ENCODE results near the gene MPZL3.

Gene MPZL3

DNA sequence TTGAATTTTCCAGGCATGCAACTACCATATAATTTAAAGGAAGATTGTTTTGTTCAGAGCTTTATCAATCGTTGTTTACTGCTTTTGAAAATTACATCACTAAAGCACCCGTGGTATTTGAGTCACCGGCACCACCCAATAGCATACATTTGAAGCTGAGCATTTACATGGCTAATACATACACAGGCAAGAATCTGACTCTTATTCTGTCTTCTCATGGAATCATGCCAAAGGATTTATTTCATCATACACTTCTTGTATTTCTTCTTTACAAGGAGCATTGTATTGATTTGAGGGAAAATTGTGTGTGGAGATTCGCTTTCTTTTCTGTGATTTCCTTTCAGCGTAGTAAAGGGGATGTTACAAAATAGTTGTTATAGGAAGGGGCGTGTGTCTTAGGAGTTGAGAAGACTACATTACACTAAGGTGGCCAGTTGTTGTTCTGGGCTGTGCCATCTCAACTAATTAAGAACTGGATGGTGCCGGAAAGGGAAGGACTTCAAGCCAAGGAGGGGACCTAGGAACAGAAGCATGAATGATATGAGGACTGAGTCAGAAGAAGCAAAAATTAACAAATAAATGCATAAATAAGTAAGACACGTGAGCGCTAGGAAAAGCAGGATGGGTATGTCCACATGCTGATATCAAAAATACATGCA is 39.4 kb upstream of the MPZL3 start:
- Histone ChIP-seq H3K36me3 (replicated peaks) (no peaks in the 10 kb centered on the region), H3K27me3 (replicated peaks) (no peaks in the 10 kb centered on the region), H3K4me3 (ENCODE audit: low read depth, low read length) (no peak overlapping the region), H3K27ac (no peak overlapping the region)
- in situ Hi-C loops (cut with HindIII; ENCODE audit: low pct_ligation_motif_present, low sequenced_read_pairs) = no loop called here
- no peak for DNase-seq
- TF ChIP-seq, protein P1, sequence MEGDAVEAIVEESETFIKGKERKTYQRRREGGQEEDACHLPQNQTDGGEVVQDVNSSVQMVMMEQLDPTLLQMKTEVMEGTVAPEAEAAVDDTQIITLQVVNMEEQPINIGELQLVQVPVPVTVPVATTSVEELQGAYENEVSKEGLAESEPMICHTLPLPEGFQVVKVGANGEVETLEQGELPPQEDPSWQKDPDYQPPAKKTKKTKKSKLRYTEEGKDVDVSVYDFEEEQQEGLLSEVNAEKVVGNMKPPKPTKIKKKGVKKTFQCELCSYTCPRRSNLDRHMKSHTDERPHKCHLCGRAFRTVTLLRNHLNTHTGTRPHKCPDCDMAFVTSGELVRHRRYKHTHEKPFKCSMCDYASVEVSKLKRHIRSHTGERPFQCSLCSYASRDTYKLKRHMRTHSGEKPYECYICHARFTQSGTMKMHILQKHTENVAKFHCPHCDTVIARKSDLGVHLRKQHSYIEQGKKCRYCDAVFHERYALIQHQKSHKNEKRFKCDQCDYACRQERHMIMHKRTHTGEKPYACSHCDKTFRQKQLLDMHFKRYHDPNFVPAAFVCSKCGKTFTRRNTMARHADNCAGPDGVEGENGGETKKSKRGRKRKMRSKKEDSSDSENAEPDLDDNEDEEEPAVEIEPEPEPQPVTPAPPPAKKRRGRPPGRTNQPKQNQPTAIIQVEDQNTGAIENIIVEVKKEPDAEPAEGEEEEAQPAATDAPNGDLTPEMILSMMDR (IDR thresholded peaks at IDR 0.05; ENCODE audit: low read depth, low read length, missing control alignments) = no peak

DNA sequence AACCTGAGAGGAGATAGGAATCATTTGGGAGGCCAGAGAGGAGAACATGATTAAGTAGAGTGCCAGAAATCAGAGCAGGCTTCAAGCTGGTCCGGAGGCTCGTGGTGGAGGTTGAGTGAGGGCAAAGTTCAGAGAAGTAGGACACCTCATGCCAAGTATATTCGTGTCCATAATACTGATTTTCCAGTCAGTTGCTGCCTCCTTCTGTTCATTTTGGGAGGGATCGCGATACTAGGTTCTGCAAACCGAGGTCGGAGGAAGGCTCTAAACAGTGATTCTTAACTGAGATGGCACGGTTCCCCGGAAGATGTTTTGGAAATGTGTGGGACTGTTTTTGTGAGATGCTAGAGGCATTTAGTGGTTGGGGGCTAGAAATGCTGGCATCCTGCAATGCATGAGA is 38.8 kb upstream of the MPZL3 start:
- Histone ChIP-seq H3K27ac (no peak overlapping the region), H3K4me3 (ENCODE audit: low read depth, low read length) (no peak overlapping the region), H3K27me3 (replicated peaks) (no peaks in the 10 kb centered on the region), H3K36me3 (replicated peaks) (no peaks in the 10 kb centered on the region)
- in situ Hi-C loops (cut with HindIII; ENCODE audit: low pct_ligation_motif_present, low sequenced_read_pairs) = no loop called here
- TF ChIP-seq, protein P1 (IDR thresholded peaks at IDR 0.05; ENCODE audit: low read depth, low read length, missing control alignments) = no peak
- no peak for DNase-seq

DNA sequence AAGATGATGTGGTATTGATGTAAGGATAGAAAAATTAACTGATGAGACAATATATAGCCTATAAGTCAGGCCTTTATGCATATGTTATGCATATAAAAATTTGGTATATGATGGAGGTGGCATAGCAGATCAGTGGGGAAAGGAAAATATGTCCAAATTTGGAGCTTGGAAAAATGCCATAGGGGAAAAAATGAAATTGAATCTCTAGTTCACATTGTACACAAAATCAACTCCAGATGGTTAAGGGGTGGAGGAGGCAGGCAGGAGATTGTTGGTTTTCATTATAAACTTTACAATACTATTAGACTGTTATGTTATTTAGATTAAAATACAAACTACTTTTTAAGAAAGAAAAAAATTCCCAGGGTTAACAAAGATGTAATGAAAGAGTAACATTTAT is 37.2 kb upstream of the MPZL3 start:
- Histone ChIP-seq H3K27me3 (replicated peaks) (no peaks in the 10 kb centered on the region), H3K4me3 (ENCODE audit: low read depth, low read length) (no peak overlapping the region), H3K36me3 (replicated peaks) (no peaks in the 10 kb centered on the region), H3K27ac (no peak overlapping the region)
- no peak for DNase-seq
- TF ChIP-seq, protein P1 (IDR thresholded peaks at IDR 0.05; ENCODE audit: low read depth, low read length, missing control alignments) = no peak
- in situ Hi-C loops (cut with HindIII; ENCODE audit: low pct_ligation_motif_present, low sequenced_read_pairs) = no loop called here

DNA sequence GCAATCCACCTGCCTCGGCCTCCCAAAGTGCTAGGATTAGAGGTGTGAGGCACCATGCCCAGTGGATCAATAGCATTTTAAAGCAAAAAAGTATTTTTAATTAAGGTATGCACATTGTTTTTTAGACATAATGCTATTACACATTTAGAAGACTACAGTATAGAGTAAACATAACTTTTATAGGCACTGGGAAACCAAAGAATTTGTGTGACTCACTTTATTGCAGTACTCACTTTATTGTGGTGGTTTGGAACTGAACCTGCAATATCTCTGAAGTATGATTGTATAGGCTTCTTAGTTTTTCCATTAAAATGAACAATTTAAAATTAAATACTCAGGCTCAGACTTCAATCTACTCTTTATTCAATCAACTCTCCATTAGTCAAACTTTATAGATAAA is 34.8 kb upstream of the MPZL3 start:
- Histone ChIP-seq H3K36me3 (replicated peaks) (no peaks in the 10 kb centered on the region), H3K27me3 (replicated peaks) (no peaks in the 10 kb centered on the region), H3K27ac (no peak overlapping the region), H3K4me3 (ENCODE audit: low read depth, low read length) (no peak overlapping the region)
- TF ChIP-seq, protein P1 (IDR thresholded peaks at IDR 0.05; ENCODE audit: low read depth, low read length, missing control alignments) = no peak
- in situ Hi-C loops (cut with HindIII; ENCODE audit: low pct_ligation_motif_present, low sequenced_read_pairs) = no loop called here
- no peak for DNase-seq

DNA sequence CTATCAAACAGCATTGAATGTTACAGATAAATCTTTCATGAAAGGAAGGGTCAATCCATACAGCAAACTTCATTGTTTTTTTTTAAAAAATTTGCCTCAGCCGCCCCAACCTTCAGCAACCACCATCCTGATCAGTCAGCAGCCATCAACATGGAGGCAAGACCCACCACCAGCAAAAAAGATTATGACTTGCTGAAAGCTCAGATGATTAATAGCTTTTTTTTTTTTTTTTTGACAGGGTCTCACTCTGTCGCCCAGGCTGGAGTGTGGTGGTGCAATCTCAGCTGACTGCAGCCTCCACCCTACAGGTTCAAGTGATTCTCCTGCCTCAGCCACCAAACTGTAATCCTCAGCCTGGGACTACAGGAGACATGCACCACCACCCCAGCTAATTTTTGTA is 34.4 kb upstream of the MPZL3 start:
- TF ChIP-seq, protein P1 (IDR thresholded peaks at IDR 0.05; ENCODE audit: low read depth, low read length, missing control alignments) = no peak
- DNase-seq = no peak
- in situ Hi-C loops (cut with HindIII; ENCODE audit: low pct_ligation_motif_present, low sequenced_read_pairs) = no loop called here

DNA sequence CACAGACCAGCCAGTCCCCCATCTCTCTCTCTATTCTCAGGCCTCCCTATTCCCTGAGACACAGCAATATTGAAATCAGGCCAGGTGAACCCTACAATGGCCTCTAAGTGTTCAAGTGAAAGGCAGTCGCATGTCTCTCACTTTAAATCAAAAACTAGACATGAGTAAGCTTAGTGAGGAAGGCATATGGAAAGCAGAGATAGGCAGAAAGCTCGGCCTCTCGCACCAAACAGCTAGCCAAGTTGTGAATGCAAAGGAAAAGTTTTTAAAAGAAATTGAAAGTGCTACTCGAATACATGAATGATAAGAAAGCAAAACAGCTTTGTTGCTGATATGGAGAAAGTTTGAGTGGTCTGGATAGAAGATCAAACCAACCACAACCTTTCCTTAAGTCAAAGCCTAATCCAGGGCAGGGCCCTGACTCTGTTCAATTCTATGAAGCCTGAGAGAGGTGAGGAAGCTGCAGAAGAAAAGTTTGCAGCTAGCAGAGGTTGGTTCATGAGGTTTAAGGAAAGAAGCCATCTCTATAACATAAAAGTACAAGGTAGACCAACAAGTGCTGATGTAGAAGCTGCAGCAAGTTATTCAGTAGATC is 31.7 kb upstream of the MPZL3 start:
- no peaks in the 10 kb centered on the region for H3K27me3 ChIP-seq (replicated peaks)
- in situ Hi-C loops (cut with HindIII; ENCODE audit: low pct_ligation_motif_present, low sequenced_read_pairs) = no loop called here
- H3K27ac ChIP-seq = no peak overlapping the region
- no peak for DNase-seq
- H3K36me3 ChIP-seq (replicated peaks) = no peaks in the 10 kb centered on the region
- no peak overlapping the region for H3K4me3 ChIP-seq (ENCODE audit: low read depth, low read length)
- TF ChIP-seq, protein P1 (IDR thresholded peaks at IDR 0.05; ENCODE audit: low read depth, low read length, missing control alignments) = no peak

More for the DNA sequence above, 34.4 kb upstream of the MPZL3 start:
- Histone ChIP-seq H3K27me3 (replicated peaks) (no peaks in the 10 kb centered on the region), H3K4me3 (ENCODE audit: low read depth, low read length) (no peak overlapping the region), H3K27ac (no peak overlapping the region), H3K36me3 (replicated peaks) (no peaks in the 10 kb centered on the region)

Data from brain microvascular endothelial cell (primary cell).